Cerebellar cortex (tissue), 1 donor: ENCODE results near the gene DYRK3.
A peak's percentile ranks its signal among the peaks of the same experiment; 100 is the strongest.

Source experiments
- DNase-seq: peaks from one replicate; pipeline ENCODE4 v3.0.0-alpha.2; 2015; ENCODE audit warnings: low spot score

Gene DYRK3

GRCh38 chr1:206661161-206661820, 26.0 kb downstream of the DYRK3 start:
- DNase-seq = no peak

- DNase-seq = no peak
These were observed 27.2 kb downstream of the DYRK3 start for GRCh38 chr1:206662396-206663092.

- DNase-seq = peak; percentile 36
These were observed 28.0 kb downstream of the DYRK3 start for GRCh38 chr1:206663362-206663761.

GRCh38 chr1:206663832-206664652, 28.7 kb downstream of the DYRK3 start:
- peak; percentile 71 for DNase-seq

GRCh38 chr1:206664740-206665139, 29.4 kb downstream of the DYRK3 start:
- DNase-seq = no peak

GRCh38 chr1:206666031-206666561, 30.8 kb downstream of the DYRK3 start:
- DNase-seq = no peak

- no peak for DNase-seq
These were observed 31.8 kb downstream of the DYRK3 start for GRCh38 chr1:206666954-206667665.

- DNase-seq = no peak
These were observed 33.0 kb downstream of the DYRK3 start for GRCh38 chr1:206668351-206668750.

GRCh38 chr1:206668874-206669410, 33.6 kb downstream of the DYRK3 start:
- DNase-seq = no peak

- DNase-seq = no peak
These were observed 36.8 kb downstream of the DYRK3 start for GRCh38 chr1:206672011-206672688.

- no peak for DNase-seq
These were observed 37.8 kb downstream of the DYRK3 start for GRCh38 chr1:206672844-206673758.

GRCh38 chr1:206674236-206674635, 38.9 kb downstream of the DYRK3 start:
- DNase-seq = no peak

GRCh38 chr1:206674745-206675175, 39.4 kb downstream of the DYRK3 start:
- DNase-seq = no peak

- DNase-seq = no peak
These were observed 41.2 kb downstream of the DYRK3 start for GRCh38 chr1:206676499-206676898.

GRCh38 chr1:206678490-206678889, 43.2 kb downstream of the DYRK3 start:
- DNase-seq = no peak

GRCh38 chr1:206679738-206680211, 44.4 kb downstream of the DYRK3 start:
- DNase-seq = no peak

- DNase-seq = no peak
These were observed 44.9 kb downstream of the DYRK3 start for GRCh38 chr1:206680279-206680678.

- DNase-seq = no peak
These were observed 46.0 kb downstream of the DYRK3 start for GRCh38 chr1:206681359-206681758.

GRCh38 chr1:206682111-206682510, 46.8 kb downstream of the DYRK3 start:
- DNase-seq = no peak

- DNase-seq = no peak
These were observed 48.0 kb downstream of the DYRK3 start for GRCh38 chr1:206683313-206683712.
